Anterior cingulate cortex (tissue), 58 donors: Measurements from ENCODE around the gene USP6NL.

Experiments
- DNase-seq, 58 donors: peaks; one replicate each; lab custom pipeline; 2025; lab: John Stamatoyannopoulos, UW

The USP6NL gene

DNA sequence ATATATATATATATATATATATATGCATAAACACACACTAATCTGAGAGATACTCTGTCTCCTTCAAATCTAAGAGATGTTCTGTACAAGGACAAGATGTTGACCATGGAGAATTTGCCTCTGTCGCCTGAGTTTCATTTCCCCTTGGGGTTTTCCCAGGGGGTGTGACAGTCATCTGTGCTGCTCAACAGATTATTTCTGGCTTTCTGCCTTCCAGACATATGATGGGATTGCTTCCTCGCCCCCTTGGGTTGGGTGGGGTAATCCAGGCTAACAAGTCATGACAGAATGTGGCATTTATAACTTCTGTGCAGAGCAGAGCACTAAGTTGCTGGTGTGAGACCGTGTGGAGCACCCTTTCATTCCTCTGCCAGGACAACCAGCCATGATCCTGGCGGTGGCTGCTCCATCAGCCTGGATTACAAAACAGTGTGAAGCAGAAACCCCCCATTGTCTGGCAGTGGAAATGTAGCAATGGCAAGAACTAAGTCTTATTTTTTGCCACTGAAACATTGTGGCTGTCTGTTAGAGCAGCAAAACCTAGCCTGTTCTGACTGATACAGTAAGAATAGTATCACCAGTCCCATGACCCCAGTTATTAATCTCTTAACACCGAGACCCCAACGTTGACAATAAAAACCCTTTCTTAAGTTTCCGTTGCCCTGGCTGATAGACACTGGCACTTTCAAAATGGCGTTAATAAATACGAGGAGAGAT lies 13.7 kb upstream of the USP6NL start:
- DNase-seq: peak in 3 of 58 donors; percentile 3 to 4 (median 3)

DNA sequence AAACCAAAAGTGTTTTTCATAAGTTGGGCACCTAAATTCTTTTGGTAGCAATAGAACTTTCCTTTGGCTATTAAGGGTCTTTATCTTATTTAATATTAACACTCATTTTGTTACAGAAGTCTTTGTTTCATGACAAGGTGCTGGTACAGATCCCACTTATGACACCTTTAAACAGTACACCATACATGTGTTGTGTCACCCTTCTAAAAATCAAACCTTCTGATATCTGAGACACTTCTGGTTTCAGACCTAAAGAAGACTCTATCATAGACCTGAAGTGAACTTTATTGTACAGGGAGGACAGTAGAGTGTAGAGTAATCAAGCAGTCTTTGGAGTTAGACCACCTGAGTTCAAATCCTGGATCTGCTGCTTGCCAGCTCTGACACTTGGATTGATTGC lies 5.8 kb upstream of the USP6NL start:
- DNase-seq: no peak

DNA sequence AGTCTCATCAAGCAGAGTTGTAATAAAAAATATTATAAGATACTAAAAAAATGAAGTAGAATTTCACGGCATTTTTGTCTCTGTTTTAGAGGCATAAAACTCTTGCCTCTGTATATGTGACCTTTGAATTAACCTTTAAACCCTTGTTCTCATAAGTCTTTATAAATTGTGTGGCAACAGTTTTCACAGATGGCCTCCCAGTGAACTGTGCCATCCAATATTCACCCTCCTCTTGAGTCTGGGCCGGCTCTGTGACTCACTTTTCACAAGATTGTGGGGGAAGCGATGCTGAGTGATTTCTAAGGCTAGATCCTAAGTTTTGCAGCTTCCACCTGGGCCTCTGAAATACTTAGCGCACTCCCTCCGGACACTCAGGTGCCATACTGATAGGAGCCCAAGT lies 4.6 kb upstream of the USP6NL start:
- no peak for DNase-seq

DNA sequence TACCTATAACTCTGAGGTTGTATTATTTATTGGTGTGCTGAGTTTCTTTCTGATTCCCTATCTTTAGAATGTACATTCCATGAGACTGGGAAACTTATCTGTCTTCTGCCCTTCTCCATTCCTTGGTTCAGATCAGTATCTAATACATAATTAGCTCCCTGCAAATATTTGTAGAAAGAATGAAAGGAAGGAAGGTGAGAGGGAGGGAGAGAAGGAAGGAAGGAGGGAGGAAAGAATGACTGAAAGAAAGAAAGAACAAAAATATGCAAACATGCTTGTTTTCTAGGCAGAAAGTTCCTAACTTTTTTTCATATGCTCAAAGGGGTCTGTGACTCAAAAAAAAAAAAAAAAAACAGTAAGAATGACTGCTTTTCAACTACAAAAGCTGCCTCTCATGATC lies 3.9 kb upstream of the USP6NL start:
- DNase-seq: no peak

DNA sequence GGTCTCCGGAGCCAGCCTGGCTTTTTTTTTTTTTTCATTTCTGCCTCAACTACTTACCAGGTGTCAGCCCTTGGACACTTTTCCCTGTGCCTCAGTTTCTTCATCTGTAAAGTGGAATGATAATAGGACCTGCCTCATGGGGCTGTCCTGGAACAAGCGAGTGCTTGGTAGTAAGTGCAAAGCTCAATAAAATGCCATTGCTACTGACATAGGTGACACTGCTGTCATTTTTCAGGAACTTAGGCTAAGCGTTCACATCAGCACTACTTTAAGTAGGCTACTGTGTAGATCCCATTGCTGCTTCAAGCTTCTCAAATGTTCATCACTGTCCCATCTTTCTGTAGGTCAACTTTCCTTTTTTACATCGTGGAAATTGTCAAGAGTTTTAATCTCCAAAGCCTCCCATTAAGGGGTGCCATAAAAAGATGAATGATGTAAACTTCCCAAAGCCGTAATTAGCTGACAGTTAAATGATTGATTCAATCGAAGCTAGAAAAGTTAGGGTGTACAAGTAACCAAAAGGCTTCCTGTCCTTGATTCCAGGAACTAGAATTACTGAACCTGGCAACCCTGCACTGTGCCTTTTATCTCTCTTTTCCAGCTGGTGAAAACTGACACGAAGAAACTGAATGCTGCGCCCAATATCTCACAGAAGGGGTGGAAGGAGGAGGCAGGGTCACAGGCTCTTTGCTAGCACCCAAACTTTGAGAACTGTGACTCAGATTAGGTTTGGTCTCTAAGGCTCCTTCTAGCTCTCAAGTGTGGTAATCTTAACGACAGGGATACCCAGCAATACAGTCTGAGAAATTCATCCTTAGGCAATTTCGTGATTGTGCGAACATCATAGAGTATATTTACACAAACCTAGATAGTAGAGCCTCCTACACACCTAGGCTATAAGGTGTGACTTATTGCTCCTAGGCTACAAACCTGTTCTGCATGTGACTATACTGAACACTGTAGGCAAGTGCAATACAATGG lies 861 bp upstream of the USP6NL start:
- no peak for DNase-seq

DNA sequence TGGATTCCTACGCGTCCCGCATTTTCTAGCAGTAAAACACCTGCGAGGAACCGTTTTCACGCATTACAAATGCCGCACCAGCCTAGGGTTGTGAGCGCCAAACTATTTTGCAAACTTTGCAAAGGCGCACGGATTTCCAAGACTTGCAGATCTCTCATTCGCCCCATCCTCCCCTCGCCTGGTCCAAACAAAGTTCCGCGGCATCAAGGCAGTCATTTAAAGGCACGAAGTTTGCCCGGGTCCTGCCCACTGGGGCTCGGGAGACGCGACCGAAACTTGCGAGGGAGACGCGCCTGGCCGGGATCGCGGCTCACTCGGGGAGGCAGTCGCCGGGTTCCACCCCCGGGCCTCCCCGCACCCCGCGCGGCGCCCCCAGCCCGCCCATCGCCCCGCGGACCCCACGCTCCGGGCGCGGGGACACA lies 613 bp downstream of the USP6NL start:
- DNase-seq: peak in 24 of 58 donors; percentile 3 to 51 (median 26)

DNA sequence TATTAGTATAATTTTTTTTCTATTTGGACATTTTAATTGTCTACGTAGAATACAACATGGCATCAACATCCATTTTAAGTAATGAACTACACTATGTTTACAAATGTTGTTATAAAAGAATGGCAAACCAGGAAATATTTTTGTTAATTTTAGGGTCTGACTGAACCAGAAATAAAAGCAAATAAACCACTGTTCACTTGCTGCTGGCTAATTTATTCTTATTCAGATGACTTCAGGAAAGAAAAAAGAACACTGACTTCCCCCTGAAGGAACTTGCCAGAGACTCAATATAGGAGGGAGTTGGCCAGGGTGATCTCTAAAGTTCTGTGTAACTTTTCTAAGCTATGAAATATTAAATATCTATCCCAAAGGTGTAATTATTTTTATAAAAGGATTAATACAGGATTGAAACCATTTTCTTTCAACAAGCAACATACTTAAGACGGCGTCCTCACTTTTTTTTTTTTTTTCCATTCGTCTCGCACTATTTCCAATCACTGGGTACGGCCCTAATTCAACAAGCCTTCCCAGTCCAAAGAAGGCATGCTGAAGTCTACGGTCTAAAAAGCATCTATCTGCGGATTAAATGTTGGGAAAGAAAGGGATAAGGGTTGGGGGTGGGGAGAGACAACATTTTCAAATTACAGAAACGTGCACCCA lies 1.2 kb downstream of the USP6NL start:
- DNase-seq: no peak

DNA sequence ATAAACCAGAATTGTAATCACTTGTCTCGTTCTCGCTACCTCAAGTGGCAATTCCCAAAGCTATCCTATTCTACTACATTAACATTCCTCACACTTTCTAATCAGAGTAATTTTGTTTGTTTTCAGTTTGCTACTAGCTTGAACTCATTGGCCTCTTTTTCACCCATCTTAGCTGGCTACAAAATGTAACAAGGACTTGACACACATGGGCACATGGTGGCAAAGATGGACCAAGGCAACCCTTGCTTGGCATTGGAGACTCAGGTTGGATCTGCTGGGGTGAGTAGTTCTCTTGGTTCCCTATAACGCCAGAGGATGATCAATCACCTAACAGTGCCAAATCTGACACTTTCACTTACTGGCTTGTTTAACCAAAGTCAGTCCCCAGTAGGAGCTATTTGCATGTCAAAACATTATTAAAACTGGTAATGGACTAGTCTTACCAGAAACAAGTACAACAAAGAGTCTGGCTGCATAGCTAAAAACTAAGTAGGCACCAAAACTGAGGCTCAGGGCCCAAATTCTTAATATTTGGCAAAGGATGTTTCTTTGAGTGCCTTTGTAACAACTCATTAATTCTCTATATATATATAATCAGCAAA lies 1.9 kb downstream of the USP6NL start:
- no peak for DNase-seq

DNA sequence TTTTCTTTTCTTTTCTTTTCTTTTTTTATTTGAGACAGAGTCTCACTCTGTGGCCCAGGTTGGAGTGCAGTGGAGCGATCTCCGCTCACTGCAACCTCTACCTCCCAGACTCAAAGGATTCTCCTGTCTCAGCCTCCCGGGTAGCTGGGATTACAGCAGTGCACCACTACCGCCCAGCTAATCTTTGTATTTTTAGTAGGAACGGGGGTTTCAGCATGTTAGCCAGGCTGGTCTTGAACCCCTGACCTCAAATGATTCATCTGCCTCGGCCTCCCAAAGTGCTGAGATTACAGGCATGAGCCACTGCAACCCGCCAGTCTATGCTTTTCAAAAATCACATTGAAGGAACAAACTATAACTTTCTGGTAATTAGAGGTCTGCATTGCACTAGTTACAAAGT lies 2.4 kb downstream of the USP6NL start:
- no peak for DNase-seq

DNA sequence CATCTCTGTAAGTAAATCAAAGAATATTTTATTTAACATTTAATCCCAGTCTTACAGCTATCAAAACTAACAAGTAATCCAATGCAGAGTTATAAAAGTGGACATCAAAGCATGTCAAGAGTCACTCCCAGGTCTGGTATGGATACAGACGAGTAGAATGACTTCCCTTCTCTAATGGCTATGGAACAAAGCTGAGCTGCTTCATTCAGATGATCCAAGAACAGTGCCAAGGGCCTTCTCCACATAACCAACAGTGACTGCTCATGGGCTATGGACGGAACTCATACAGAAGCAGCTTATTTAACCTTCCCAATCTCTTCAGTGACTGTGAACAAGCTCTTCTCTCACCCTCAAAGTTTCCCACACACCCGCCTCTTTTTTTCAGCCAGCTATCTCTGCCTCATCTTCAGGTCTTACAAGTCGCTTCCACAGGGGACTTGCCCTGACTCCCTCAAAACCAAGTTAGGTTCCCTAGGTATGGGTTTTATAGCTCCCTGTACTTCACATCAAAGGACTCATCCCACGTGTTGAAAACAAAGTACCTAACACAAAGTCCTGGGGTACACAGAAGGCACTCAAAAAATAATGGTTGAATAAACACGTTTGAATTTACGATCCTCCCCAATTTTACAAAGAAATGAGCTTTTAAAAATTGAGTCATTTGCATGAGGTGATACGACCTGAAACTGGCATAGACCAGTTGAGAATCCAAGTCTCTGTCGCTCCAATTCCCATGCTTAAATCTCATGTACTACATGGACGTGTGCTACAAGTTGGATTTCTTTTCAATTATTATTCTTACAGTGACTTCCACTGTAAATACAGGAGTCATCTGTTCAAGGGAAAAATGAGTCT lies 3.1 kb downstream of the USP6NL start:
- no peak for DNase-seq

DNA sequence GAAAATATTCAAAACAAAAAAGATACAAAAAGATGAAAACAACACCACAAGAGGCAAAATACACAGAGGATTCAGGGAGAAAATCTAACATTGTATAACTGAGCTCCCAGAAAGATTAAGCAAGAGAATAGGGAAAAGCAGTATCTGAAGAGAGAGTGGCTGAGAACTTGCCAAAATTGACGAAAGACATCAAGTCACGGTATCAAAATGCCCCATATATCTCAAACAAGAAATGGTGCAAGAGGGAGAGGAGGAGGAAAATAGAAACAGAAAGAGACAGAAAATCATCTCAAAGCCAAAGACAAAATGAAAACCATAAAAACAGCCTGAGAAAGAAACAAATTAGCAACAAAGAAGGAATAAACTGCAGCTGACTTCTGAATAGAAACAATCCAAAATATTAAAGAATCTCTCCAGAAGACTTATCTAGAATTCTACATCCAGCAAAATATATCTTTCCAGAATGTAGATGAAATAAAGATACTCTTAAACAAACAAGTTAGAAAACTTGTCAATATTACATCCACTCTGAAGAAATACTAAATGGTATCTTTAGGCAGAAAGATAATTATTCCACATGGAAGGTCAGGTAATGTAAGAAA lies 5.5 kb downstream of the USP6NL start:
- no peak for DNase-seq

DNA sequence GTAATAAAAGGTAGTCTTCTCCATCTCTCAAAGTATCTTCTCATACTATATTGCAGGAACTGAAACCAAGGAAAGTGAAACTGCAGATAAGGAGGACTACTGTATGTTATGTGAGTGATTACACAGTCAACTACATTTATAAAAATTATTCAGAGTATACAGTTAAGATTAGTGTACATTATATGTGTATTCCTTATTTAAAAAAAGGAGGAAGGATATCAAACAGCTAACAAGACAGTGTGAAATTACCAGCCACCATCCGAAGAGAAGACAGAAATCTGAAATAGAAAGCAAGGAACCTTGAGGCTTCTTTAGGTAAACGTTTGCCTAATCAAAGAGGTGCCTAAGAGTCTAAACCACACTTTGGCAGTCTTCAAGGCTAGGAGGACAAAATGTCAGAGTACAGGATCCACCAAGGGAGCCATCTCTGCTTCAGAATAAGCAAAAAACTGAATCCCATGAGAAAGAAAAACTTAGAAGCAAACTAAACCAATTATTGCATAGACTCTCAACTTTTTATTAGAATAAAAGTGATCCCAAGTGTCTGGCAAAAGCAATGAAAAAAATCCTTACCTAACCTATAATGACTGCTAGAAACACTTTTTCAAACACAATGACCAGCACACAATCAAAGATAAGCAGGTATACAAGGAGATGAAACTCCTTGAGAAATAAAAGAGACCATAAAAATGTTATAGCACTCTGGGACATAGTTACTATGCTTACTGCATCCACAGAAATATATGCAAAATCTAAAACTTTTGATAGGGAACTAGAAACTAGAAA lies 6.4 kb downstream of the USP6NL start:
- no peak for DNase-seq

DNA sequence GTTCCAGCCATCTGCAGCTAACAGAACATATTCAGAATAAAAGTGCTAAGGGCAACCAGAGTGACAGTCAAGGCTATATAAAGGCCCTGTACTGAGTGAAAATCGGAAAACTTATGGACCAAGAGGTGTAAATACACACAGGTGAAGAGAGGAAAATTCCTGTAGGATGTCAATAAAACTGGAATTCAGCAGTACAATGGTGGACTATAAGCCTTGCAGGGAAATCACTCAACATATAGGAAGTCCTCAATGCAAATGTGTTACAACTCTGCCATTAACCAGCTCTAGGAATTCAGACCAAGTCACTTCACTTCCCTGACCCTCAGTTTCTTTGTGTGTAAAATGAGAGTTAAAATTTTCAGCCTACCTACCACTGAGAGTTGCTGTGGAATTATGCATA lies 7.7 kb downstream of the USP6NL start:
- no peak for DNase-seq

DNA sequence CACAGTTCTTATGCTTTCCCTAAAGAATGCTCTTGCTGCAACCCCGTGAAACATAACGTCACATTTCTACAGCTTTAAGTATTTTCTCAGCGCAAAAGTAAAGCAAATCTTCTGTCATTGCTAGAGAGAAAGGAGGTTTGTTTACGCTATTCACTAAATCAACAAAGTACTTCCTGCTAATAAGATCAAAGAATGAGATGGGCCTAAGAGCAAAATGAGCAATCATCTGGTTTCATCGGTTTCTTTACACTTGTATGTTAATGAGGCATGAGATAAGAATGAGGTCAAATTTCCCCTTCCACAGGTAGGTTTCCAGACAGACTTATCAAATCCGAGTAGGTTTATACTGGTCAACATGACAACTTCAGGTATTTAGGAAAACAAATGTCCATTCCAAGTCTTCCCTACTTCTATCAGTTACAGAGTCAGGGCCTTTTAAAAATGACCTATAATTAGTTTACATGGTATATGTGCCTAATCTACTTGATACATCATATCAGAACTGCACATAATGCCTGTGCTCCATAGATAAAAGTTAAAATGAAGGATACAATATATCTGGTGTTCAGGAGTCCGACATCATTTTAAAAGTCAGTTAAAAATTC lies 8.4 kb downstream of the USP6NL start:
- no peak for DNase-seq

DNA sequence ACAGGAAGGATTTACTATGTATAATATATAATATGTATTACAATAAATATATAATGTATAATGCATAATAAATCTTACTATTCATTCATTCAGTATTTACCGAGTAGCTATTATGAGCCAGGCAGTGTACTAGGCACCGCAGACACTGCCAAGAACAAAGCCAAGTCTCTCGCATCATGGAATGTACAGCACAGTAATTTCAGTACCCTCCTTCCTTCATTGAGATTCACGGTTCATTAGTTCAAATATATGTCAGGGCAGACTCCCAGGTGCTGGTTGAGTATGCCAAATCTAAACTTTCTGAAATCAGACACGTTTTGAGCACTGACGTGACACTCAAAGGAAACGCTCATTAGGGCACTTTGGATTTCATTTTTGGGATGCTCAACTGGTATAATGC lies 9.1 kb downstream of the USP6NL start:
- DNase-seq: no peak

DNA sequence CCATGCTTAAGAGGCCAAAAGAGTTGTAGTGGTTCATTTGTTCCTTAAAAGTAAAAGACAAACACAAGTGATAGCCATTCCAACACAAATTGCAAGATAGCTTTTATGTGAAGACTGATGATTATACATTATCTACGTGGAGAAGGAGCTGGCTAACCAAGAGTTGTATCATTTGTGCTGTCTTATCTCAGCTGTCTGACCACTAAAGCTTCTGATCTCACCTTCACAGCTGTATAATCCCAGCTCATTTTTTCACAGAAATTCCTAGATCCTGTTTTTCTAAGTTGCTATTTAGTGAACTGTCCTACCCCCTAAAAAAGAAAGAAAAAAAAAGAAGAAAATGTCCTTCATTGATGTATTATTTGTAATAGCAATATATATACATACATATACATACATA lies 9.8 kb downstream of the USP6NL start:
- no peak for DNase-seq

DNA sequence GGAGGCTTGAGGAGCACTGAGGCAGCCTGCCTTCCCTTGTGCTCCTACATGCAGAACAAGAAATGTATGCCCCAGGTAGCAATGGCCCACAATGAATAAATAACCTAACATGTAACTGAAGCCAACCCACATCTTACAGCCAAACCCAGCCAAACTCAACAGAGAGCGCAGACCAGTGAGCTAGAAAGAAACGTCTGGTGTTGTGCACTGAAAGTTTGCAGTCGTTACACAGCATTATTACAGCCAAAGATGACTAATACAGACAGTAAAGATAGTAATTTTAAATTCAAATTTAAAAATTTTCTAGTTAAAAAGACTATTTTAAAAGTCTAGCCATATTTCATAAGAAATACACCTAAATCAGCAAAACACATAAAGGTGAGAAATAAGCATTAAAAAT lies 11.2 kb downstream of the USP6NL start:
- DNase-seq: no peak

DNA sequence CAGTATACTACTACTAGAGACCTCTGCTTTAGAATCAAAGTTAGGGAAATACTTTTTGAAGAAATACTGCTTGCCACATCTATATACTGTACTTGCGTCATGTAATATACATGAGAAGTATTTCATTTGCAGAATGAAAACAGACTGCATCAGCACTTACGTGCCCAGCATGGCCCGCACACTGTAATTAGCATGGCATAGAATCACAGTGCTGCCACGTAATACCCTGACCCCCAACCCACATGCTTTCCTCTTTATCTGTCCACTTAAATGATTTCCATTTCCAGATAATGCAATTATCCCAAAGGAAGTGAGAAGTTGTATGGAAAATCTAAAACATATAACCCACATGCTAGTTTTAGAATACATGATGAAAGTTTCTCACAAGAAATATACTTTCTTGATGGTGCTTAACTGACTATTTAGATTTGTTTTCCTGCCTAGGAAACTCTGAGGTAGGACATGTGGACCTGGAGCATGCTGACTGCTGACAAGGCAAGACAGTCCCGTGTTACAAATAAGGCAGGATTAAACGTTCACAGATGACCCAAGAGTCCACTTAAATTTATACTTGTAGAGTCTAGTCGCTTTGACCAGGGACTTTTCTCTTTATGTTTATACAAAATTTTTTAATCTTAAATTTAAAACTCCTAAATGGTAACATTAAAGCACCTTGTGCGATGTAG lies 12.6 kb downstream of the USP6NL start:
- no peak for DNase-seq
